UCSD-AML1 (cell line): ENCODE measurements around the gene CBARP.
"Not testable (repeated sequence)": the region's sequence is repeated elsewhere in the genome, so short reads cannot be mapped to it uniquely, and the experiment has no call there.

Source experiments
- DNase-seq: peaks from one replicate; lab custom pipeline; 2025; ENCODE audit not compliant: unreplicated experiment; lab: John Stamatoyannopoulos, UW

Gene CBARP

GRCh38 chr19:1213391-1214286 lies 24.2 kb downstream of the CBARP start:
- peak; percentile 87 for DNase-seq

GRCh38 chr19:1211494-1212234 lies 26.1 kb downstream of the CBARP start:
- no peak for DNase-seq

GRCh38 chr19:1210227-1210538 lies 27.6 kb downstream of the CBARP start:
- DNase-seq = no peak

- DNase-seq = not testable (repeated sequence)
Observed at GRCh38 chr19:1208830-1209229, 29.0 kb downstream of the CBARP start.

- DNase-seq = no peak
Observed at GRCh38 chr19:1206864-1207450, 30.8 kb downstream of the CBARP start.

GRCh38 chr19:1206150-1206863 lies 31.5 kb downstream of the CBARP start:
- DNase-seq = no peak

GRCh38 chr19:1205114-1206099 lies 32.4 kb downstream of the CBARP start, which contains the start of gene STK11:
Gene STK11, plus strand, starts transcription at chr19:1205778. Its CDS starts 1,136 bp downstream, at chr19:1206914.
- DNase-seq = peak; percentile 99

GRCh38 chr19:1200614-1201013 lies 37.2 kb downstream of the CBARP start:
- DNase-seq = not testable (repeated sequence)

- no peak for DNase-seq
Observed at GRCh38 chr19:1199531-1199930, 38.3 kb downstream of the CBARP start.

GRCh38 chr19:1189419-1189818 lies 48.4 kb downstream of the CBARP start:
- DNase-seq = peak; percentile 45

GRCh38 chr19:1183543-1184172 lies 54.1 kb downstream of the CBARP start:
- DNase-seq = no peak

- DNase-seq = no peak
Observed at GRCh38 chr19:1182727-1183126, 55.1 kb downstream of the CBARP start.

- DNase-seq = no peak
Observed at GRCh38 chr19:1182068-1182467, 55.7 kb downstream of the CBARP start.

- no peak for DNase-seq
Observed at GRCh38 chr19:1181606-1182005, 56.2 kb downstream of the CBARP start.
